SU-DHL-6 (cell line): ENCODE measurements around the gene SIRT5.

Experiments used
- H2AFZ ChIP-seq: fragments of 200-600 bp; sonication (generic); 2 replicates; pipeline ENCODE4 v1.6.1; 2014; ENCODE audit warnings: low read depth, mild to moderate bottlenecking, moderate library complexity, mixed read lengths, antibody characterized with exemption, low read length; ENCODE audit not compliant: severe bottlenecking
- H3F3A ChIP-seq: fragments of 200-600 bp; shearing (Covaris generic); 2 replicates; pipeline ENCODE4 v1.6.0; 2016; ENCODE audit warnings: antibody characterized with exemption, mild to moderate bottlenecking; ENCODE audit not compliant: insufficient read depth
- H3K27ac ChIP-seq: fragments of 200-600 bp; sonication (generic); 2 replicates; pipeline ENCODE4 v1.5.1; 2016; ENCODE audit warnings: low read depth, mild to moderate bottlenecking, low read length, moderate library complexity, mixed read lengths
- H3K27me3 ChIP-seq: fragments of 200-600 bp; sonication (generic), shearing (Covaris generic); 2 replicates; pipeline ENCODE4 v1.6.0; 2014; ENCODE audit warnings: mild to moderate bottlenecking, low read length
- H3K36me3 ChIP-seq: fragments of 200-600 bp; sonication (generic); 2 replicates; pipeline ENCODE4 v1.6.1; 2014; ENCODE audit warnings: mild to moderate bottlenecking, low read length, mixed read lengths
- H3K4me2 ChIP-seq: fragments of 300-600, 200-600 bp; shearing (Covaris generic), sonication (generic); 2 replicates; pipeline ENCODE4 v1.6.0; 2014; ENCODE audit warnings: low read length, low read depth, mild to moderate bottlenecking; ENCODE audit not compliant: poor library complexity, severe bottlenecking
- H3K4me3 ChIP-seq: fragments of 200-600 bp; sonication (generic); 2 replicates; pipeline ENCODE4 v1.5.1; 2014; ENCODE audit warnings: antibody characterized with exemption, low read length, mild to moderate bottlenecking, mixed read lengths; ENCODE audit not compliant: insufficient read depth, poor library complexity, severe bottlenecking
- H3K79me2 ChIP-seq: fragments of 200-600 bp; sonication (generic); 2 replicates; pipeline ENCODE4 v1.6.1; 2014; ENCODE audit warnings: mild to moderate bottlenecking, low read length, moderate library complexity; ENCODE audit not compliant: insufficient read depth
- H3K9ac ChIP-seq: fragments of 200-600 bp; sonication (generic); 2 replicates; pipeline ENCODE4 v1.7.0; 2014; ENCODE audit warnings: mild to moderate bottlenecking, low read length
- H3K9me2 ChIP-seq: fragments of 200-600 bp; sonication (generic); replicated peaks from 2 replicates; pipeline ENCODE4 v1.6.1; 2014; ENCODE audit warnings: low read length; ENCODE audit not compliant: insufficient read depth
- H3K9me3 ChIP-seq: fragments of 200-600 bp; sonication (generic); 2 replicates; pipeline ENCODE4 v1.6.1; 2014; ENCODE audit warnings: low read length, mixed read lengths; ENCODE audit not compliant: insufficient read depth
- H4K20me1 ChIP-seq: fragments of 200-600 bp; sonication (generic); 2 replicates; pipeline ENCODE4 v1.6.1; 2014; ENCODE audit warnings: low read depth, mild to moderate bottlenecking, antibody characterized with exemption, low read length, moderate library complexity, mixed read lengths
- EZH2phosphoT487 ChIP-seq: fragments of 200-600 bp; sonication (generic), shearing (Covaris generic); conservative IDR thresholded peaks from 2 replicates; pipeline ENCODE4 v1.6.1; 2018; ENCODE audit warnings: mild to moderate bottlenecking, antibody characterized with exemption, low read length, moderate library complexity, mixed read lengths
- TF ChIP-seq, protein P1 (sequence below): fragments of 200-600 bp; sonication (generic); IDR thresholded peaks from one replicate; pipeline ENCODE4 v1.5.1; 2017; ENCODE audit warnings: antibody characterized with exemption, mild to moderate bottlenecking, low read length, moderate library complexity; ENCODE audit not compliant: insufficient read depth, poor library complexity, severe bottlenecking

SIRT5 gene

GRCh38 chr6:13660273-13660672 lies 85.9 kb downstream of the SIRT5 start:
- no peak for TF ChIP-seq EZH2phosphoT487
- TF ChIP-seq, protein P1, sequence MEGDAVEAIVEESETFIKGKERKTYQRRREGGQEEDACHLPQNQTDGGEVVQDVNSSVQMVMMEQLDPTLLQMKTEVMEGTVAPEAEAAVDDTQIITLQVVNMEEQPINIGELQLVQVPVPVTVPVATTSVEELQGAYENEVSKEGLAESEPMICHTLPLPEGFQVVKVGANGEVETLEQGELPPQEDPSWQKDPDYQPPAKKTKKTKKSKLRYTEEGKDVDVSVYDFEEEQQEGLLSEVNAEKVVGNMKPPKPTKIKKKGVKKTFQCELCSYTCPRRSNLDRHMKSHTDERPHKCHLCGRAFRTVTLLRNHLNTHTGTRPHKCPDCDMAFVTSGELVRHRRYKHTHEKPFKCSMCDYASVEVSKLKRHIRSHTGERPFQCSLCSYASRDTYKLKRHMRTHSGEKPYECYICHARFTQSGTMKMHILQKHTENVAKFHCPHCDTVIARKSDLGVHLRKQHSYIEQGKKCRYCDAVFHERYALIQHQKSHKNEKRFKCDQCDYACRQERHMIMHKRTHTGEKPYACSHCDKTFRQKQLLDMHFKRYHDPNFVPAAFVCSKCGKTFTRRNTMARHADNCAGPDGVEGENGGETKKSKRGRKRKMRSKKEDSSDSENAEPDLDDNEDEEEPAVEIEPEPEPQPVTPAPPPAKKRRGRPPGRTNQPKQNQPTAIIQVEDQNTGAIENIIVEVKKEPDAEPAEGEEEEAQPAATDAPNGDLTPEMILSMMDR: no peak
- no peak overlapping the region for H2AFZ ChIP-seq
- H3K9ac ChIP-seq: no peak overlapping the region
- peaks cover 10% of the 10 kb centered on the region for H3F3A ChIP-seq
- H3K9me3 ChIP-seq: no peaks in the 10 kb centered on the region
- H4K20me1 ChIP-seq: peaks cover 66% of the 10 kb centered on the region
- no peak overlapping the region for H3K4me2 ChIP-seq
- H3K9me2 ChIP-seq: no peaks in the 10 kb centered on the region
- H3K4me3 ChIP-seq: no peak overlapping the region
- H3K36me3 ChIP-seq: peaks cover 22% of the 10 kb centered on the region; the same call in 1 of the 2 replicates
- peaks cover 85% of the 10 kb centered on the region for H3K79me2 ChIP-seq
- H3K27me3 ChIP-seq: no peaks in the 10 kb centered on the region
- H3K27ac ChIP-seq: no peak overlapping the region

DNA sequence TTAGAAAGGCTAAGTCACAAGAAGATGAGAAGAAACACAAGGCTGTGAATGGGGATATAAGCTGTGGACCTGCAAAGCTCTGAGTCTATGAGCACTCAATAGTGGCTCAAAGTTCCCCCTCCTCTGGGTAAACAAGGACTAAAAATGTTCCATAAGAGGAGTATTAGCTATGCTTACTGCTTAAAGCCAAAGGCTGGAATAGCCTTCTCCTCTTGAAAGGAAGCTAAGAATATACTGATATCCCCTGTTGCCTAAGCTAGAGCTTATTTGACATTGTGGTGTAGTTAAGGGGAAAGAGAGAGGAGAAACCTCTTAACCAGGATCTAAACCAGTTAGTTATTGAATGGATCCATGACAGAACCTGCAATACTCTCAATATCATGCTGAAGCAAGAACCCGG lies 86.5 kb downstream of the SIRT5 start:
- H3K27me3 ChIP-seq: no peaks in the 10 kb centered on the region
- no peak overlapping the region for H3K4me3 ChIP-seq
- no peak overlapping the region for H2AFZ ChIP-seq
- H3K9ac ChIP-seq: no peak overlapping the region
- no peak overlapping the region for H3K27ac ChIP-seq
- peaks cover 18% of the 10 kb centered on the region; the same call in 1 of the 2 replicates for H3K36me3 ChIP-seq
- TF ChIP-seq EZH2phosphoT487: no peak
- TF ChIP-seq, protein P1: no peak
- H3K79me2 ChIP-seq: peaks cover 91% of the 10 kb centered on the region
- H3K9me2 ChIP-seq: no peaks in the 10 kb centered on the region
- H3F3A ChIP-seq: peaks cover 6% of the 10 kb centered on the region; the same call in 1 of the 2 replicates
- H3K4me2 ChIP-seq: no peak overlapping the region
- peaks cover 68% of the 10 kb centered on the region for H4K20me1 ChIP-seq
- H3K9me3 ChIP-seq: no peaks in the 10 kb centered on the region

DNA sequence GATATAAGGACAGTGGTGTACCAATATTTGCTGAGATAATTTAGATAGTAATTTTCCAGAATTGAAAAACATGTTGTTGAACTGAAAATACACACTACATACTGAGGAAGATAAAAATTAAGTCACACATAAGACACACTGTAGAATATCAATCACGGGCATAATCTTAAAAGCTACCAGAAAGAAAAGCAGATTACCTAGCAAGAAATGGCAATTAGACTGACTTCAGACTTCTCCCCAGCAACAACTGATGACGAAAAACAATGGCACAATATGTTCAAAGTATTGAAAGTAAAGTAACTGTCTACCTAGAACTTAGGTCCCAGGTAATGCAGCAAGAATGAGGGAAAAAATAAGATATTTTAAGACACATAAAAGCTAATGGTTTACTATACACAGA lies 87.2 kb downstream of the SIRT5 start:
- H3K4me2 ChIP-seq: no peak overlapping the region
- no peak overlapping the region for H3K9ac ChIP-seq
- no peaks in the 10 kb centered on the region; the same call in 1 of the 2 replicates for H3F3A ChIP-seq
- peaks cover 69% of the 10 kb centered on the region for H4K20me1 ChIP-seq
- H3K27me3 ChIP-seq: no peaks in the 10 kb centered on the region
- H3K9me3 ChIP-seq: no peaks in the 10 kb centered on the region
- peaks cover 11% of the 10 kb centered on the region; the same call in 1 of the 2 replicates for H3K36me3 ChIP-seq
- no peak overlapping the region for H3K27ac ChIP-seq
- H2AFZ ChIP-seq: no peak overlapping the region
- peaks cover 96% of the 10 kb centered on the region for H3K79me2 ChIP-seq
- no peak for TF ChIP-seq EZH2phosphoT487
- TF ChIP-seq, protein P1: no peak
- no peaks in the 10 kb centered on the region for H3K9me2 ChIP-seq
- no peak overlapping the region for H3K4me3 ChIP-seq
